ENCODE measurements around the gene TSTD1. TPM values are rescaled to one million over a fixed set of nuclear protein-coding genes. Genes with fewer than 3 reads are reported as not detected.

TSTD1 gene
- total RNA-seq, 1 experiment from 2014 or later, result 74.5 TPM

GRCh38 chr1:161037661-161038522 is 872 bp downstream of the TSTD1 start:
- peak; percentile 15 for ATAC-seq
- Mint-ChIP-seq H3K4me3 (peak overlapping the region; percentile 86), H3K27ac (peak overlapping the region; percentile 24; the same call in 1 of the 2 replicates), H3K36me3 (peaks cover 34% of the 10 kb centered on the region), H3K4me1 (peaks cover 37% of the 10 kb centered on the region), H3K27me3 (ENCODE audit: low read depth) (no peaks in the 10 kb centered on the region), H3K9me3 (no peaks in the 10 kb centered on the region)
- CTCF ChIA-PET, result interaction anchor here (0.6 to 5.9 kb wide), 15 partner anchors 10 to 270 kb away, joined by 3 to 47 read pairs (median 5); partner anchors contain the start of genes F11R, KLHDC9 and NECTIN4
- DNase-seq (ENCODE audit: low spot score), result peak; percentile 39
- no peak for TF ChIP-seq SOX15 (CRISPR knock-in tag; IDR thresholded peaks at IDR 0.05)
- TF ChIP-seq GTF2I (CRISPR knock-in tag; conservative IDR thresholded peaks at IDR 0.05), result no peak
- TF ChIP-seq, protein P1, sequence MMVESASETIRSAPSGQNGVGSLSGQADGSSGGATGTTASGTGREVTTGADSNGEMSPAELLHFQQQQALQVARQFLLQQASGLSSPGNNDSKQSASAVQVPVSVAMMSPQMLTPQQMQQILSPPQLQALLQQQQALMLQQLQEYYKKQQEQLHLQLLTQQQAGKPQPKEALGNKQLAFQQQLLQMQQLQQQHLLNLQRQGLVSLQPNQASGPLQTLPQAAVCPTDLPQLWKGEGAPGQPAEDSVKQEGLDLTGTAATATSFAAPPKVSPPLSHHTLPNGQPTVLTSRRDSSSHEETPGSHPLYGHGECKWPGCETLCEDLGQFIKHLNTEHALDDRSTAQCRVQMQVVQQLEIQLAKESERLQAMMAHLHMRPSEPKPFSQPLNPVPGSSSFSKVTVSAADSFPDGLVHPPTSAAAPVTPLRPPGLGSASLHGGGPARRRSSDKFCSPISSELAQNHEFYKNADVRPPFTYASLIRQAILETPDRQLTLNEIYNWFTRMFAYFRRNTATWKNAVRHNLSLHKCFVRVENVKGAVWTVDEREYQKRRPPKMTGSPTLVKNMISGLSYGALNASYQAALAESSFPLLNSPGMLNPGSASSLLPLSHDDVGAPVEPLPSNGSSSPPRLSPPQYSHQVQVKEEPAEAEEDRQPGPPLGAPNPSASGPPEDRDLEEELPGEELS (CRISPR knock-in tag; IDR thresholded peaks at IDR 0.05), result no peak
- TF ChIP-seq CREM (CRISPR knock-in tag; IDR thresholded peaks at IDR 0.05), result no peak
- no peak for TF ChIP-seq RORB (CRISPR knock-in tag; IDR thresholded peaks at IDR 0.05)
- TF ChIP-seq PRDM15 (CRISPR knock-in tag; IDR thresholded peaks at IDR 0.05), result no peak
- TF ChIP-seq, protein P2, sequence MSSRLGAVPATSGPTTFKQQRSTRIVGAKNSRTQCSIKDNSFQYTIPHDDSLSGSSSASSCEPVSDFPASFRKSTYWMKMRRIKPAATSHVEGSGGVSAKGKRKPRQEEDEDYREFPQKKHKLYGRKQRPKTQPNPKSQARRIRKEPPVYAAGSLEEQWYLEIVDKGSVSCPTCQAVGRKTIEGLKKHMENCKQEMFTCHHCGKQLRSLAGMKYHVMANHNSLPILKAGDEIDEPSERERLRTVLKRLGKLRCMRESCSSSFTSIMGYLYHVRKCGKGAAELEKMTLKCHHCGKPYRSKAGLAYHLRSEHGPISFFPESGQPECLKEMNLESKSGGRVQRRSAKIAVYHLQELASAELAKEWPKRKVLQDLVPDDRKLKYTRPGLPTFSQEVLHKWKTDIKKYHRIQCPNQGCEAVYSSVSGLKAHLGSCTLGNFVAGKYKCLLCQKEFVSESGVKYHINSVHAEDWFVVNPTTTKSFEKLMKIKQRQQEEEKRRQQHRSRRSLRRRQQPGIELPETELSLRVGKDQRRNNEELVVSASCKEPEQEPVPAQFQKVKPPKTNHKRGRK (CRISPR knock-in tag; IDR thresholded peaks at IDR 0.05; ENCODE audit: borderline replicate concordance), result no peak
- TF ChIP-seq FOXK1 (CRISPR knock-in tag; IDR thresholded peaks at IDR 0.05), result no peak
- no peak for TF ChIP-seq STAT6 (CRISPR knock-in tag; conservative IDR thresholded peaks at IDR 0.05; ENCODE audit: low read depth)
- TF ChIP-seq ZNF138 (CRISPR knock-in tag; conservative IDR thresholded peaks at IDR 0.05), result no peak
- TF ChIP-seq, protein P3, sequence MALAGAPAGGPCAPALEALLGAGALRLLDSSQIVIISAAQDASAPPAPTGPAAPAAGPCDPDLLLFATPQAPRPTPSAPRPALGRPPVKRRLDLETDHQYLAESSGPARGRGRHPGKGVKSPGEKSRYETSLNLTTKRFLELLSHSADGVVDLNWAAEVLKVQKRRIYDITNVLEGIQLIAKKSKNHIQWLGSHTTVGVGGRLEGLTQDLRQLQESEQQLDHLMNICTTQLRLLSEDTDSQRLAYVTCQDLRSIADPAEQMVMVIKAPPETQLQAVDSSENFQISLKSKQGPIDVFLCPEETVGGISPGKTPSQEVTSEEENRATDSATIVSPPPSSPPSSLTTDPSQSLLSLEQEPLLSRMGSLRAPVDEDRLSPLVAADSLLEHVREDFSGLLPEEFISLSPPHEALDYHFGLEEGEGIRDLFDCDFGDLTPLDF (CRISPR knock-in tag; IDR thresholded peaks at IDR 0.05), result no peak
- TF ChIP-seq, protein P4, sequence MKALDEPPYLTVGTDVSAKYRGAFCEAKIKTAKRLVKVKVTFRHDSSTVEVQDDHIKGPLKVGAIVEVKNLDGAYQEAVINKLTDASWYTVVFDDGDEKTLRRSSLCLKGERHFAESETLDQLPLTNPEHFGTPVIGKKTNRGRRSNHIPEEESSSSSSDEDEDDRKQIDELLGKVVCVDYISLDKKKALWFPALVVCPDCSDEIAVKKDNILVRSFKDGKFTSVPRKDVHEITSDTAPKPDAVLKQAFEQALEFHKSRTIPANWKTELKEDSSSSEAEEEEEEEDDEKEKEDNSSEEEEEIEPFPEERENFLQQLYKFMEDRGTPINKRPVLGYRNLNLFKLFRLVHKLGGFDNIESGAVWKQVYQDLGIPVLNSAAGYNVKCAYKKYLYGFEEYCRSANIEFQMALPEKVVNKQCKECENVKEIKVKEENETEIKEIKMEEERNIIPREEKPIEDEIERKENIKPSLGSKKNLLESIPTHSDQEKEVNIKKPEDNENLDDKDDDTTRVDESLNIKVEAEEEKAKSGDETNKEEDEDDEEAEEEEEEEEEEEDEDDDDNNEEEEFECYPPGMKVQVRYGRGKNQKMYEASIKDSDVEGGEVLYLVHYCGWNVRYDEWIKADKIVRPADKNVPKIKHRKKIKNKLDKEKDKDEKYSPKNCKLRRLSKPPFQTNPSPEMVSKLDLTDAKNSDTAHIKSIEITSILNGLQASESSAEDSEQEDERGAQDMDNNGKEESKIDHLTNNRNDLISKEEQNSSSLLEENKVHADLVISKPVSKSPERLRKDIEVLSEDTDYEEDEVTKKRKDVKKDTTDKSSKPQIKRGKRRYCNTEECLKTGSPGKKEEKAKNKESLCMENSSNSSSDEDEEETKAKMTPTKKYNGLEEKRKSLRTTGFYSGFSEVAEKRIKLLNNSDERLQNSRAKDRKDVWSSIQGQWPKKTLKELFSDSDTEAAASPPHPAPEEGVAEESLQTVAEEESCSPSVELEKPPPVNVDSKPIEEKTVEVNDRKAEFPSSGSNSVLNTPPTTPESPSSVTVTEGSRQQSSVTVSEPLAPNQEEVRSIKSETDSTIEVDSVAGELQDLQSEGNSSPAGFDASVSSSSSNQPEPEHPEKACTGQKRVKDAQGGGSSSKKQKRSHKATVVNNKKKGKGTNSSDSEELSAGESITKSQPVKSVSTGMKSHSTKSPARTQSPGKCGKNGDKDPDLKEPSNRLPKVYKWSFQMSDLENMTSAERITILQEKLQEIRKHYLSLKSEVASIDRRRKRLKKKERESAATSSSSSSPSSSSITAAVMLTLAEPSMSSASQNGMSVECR (CRISPR knock-in tag; IDR thresholded peaks at IDR 0.05; ENCODE audit: borderline replicate concordance), result no peak
- TF ChIP-seq HMGA2 (CRISPR knock-in tag; IDR thresholded peaks at IDR 0.05), result no peak
- no peak for TF ChIP-seq SP1 (CRISPR knock-in tag; conservative IDR thresholded peaks at IDR 0.05)
- no peak for TF ChIP-seq PRRX2 (CRISPR knock-in tag; IDR thresholded peaks at IDR 0.05)
- no peak for TF ChIP-seq NFE2L1 (CRISPR knock-in tag; IDR thresholded peaks at IDR 0.05)
- TF ChIP-seq ZNF396 (CRISPR knock-in tag; IDR thresholded peaks at IDR 0.05; ENCODE audit: borderline replicate concordance), result no peak
- POLR2A ChIA-PET, result interaction anchor here (0.7 to 2.2 kb wide), 5 partner anchors 17 to 95 kb away, joined by 3 to 20 read pairs (median 5); partner anchors contain the start of genes DEDD and F11R

Data from WTC11 (cell line).